MM.1S (cell line): Measurements from ENCODE around the gene TSSK1B.

Experiments used
- DNase-seq: peaks from one replicate; pipeline ENCODE4 v3.0.0-alpha.2; 2015
- H2AFZ ChIP-seq: fragments of 300-600 bp; sonication (generic); 2 replicates; pipeline ENCODE4 v1.6.0; 2016; ENCODE audit warnings: antibody characterized with exemption, low read length
- H3F3A ChIP-seq: fragments of 300-600 bp; sonication (generic); 2 replicates; pipeline ENCODE4 v1.6.1; 2016; ENCODE audit warnings: mild to moderate bottlenecking, antibody characterized with exemption, low read length, moderate library complexity, mixed read lengths; ENCODE audit not compliant: insufficient read depth
- H3K27ac ChIP-seq: fragments of 300-600 bp; sonication (generic); 2 replicates; pipeline ENCODE4 v1.5.1; 2016; ENCODE audit warnings: mild to moderate bottlenecking, low read length
- H3K27me3 ChIP-seq: fragments of 300-600 bp; sonication (generic); replicated peaks from 2 replicates; pipeline ENCODE4 v1.6.0; 2016; ENCODE audit warnings: low read length; ENCODE audit not compliant: insufficient read depth
- H3K36me3 ChIP-seq: fragments of 300-600 bp; sonication (generic); replicated peaks from 2 replicates; pipeline ENCODE4 v1.6.1; 2016; ENCODE audit warnings: mild to moderate bottlenecking, low read length, mixed read lengths; ENCODE audit not compliant: insufficient read depth
- H3K4me1 ChIP-seq: fragments of 300-600 bp; sonication (generic); 2 replicates; pipeline ENCODE4 v1.6.1; 2016; ENCODE audit warnings: low read length, mixed read lengths
- H3K4me2 ChIP-seq: fragments of 300-600 bp; sonication (generic); 2 replicates; pipeline ENCODE4 v1.6.0; 2016; ENCODE audit warnings: low read depth, low read length
- H3K4me3 ChIP-seq: fragments of 300-600 bp; sonication (generic); 2 replicates; pipeline ENCODE4 v1.5.1; 2016; ENCODE audit warnings: low read length, mixed read lengths
- H3K79me2 ChIP-seq: fragments of 300-600 bp; sonication (generic); 2 replicates; pipeline ENCODE4 v1.6.1; 2016; ENCODE audit warnings: mixed run types, low read length, mixed read lengths
- H3K9ac ChIP-seq: fragments of 300-600 bp; sonication (generic); 2 replicates; pipeline ENCODE4 v1.6.1; 2016; ENCODE audit warnings: low read length, mixed read lengths
- H3K9me2 ChIP-seq: fragments of 300-600 bp; sonication (generic); replicated peaks from 2 replicates; pipeline ENCODE4 v1.6.1; 2016; ENCODE audit warnings: mild to moderate bottlenecking, low read length, mixed read lengths; ENCODE audit not compliant: insufficient read depth
- H3K9me3 ChIP-seq: fragments of 300-600 bp; sonication (generic); replicated peaks from 2 replicates; pipeline ENCODE4 v1.6.1; 2016; ENCODE audit warnings: mild to moderate bottlenecking, low read length, mixed read lengths; ENCODE audit not compliant: insufficient read depth
- H4K20me1 ChIP-seq: fragments of 300-600 bp; sonication (generic); 2 replicates; pipeline ENCODE4 v1.6.1; 2016; ENCODE audit warnings: mild to moderate bottlenecking, low read length, moderate library complexity, mixed read lengths; ENCODE audit not compliant: insufficient read depth
- CTCF ChIP-seq: fragments of 300-600 bp; sonication (generic); IDR thresholded peaks from 2 replicates; pipeline ENCODE4 v1.5.1; 2016; ENCODE audit warnings: antibody characterized with exemption, low read length, mixed read lengths
- EZH2 ChIP-seq: fragments of 300-600 bp; sonication (generic); optimal IDR thresholded peaks from 2 replicates; pipeline ENCODE3; 2017; ENCODE audit warnings: low read depth, mild to moderate bottlenecking, antibody characterized with exemption, low read length, mixed read lengths
- EZH2phosphoT487 ChIP-seq: fragments of 300-600 bp; sonication (generic); IDR thresholded peaks from 2 replicates; pipeline ENCODE4 v1.6.1; 2018; ENCODE audit warnings: antibody characterized with exemption, low read length

TSSK1B gene

GRCh38 chr5:113437111-113437510 lies 2.3 kb upstream of the TSSK1B start:
- Histone ChIP-seq H3K36me3 (no peaks in the 10 kb centered on the region), H3K79me2 (no peaks in the 10 kb centered on the region), H3K27ac (no peak overlapping the region), H3K4me2 (no peak overlapping the region), H3F3A (no peaks in the 10 kb centered on the region), H3K4me1 (no peaks in the 10 kb centered on the region), H4K20me1 (no peaks in the 10 kb centered on the region), H3K4me3 (no peak overlapping the region), H3K27me3 (no peaks in the 10 kb centered on the region), H3K9me3 (no peaks in the 10 kb centered on the region), H3K9ac (no peak overlapping the region), H2AFZ (no peak overlapping the region), H3K9me2 (no peaks in the 10 kb centered on the region)
- no peak for DNase-seq
- TF ChIP-seq EZH2phosphoT487 (no peak), EZH2 (no peak), CTCF (no peak)

- DNase-seq, result no peak
- H3K27ac ChIP-seq, result no peak overlapping the region
Measured at GRCh38 chr5:113435575-113435974, 786 bp upstream of the TSSK1B start.

GRCh38 chr5:113433862-113434612 lies 752 bp downstream of the TSSK1B start:
- Histone ChIP-seq H3K9me3 (no peaks in the 10 kb centered on the region), H3K9me2 (no peaks in the 10 kb centered on the region), H3K4me3 (no peak overlapping the region), H3K79me2 (no peaks in the 10 kb centered on the region), H3K27me3 (no peaks in the 10 kb centered on the region), H3K4me2 (no peak overlapping the region), H3K9ac (no peak overlapping the region), H3K36me3 (no peaks in the 10 kb centered on the region), H3K27ac (no peak overlapping the region), H3K4me1 (no peaks in the 10 kb centered on the region), H3F3A (no peaks in the 10 kb centered on the region), H4K20me1 (no peaks in the 10 kb centered on the region), H2AFZ (no peak overlapping the region)
- no peak for DNase-seq
- no peak for TF ChIP-seq CTCF
- no peak for TF ChIP-seq EZH2
- TF ChIP-seq EZH2phosphoT487, result no peak

More at GRCh38 chr5:113435575-113435974, 786 bp upstream of the TSSK1B start:
- Histone ChIP-seq H3K4me2 (no peak overlapping the region), H3K27me3 (no peaks in the 10 kb centered on the region), H4K20me1 (no peaks in the 10 kb centered on the region), H3K9ac (no peak overlapping the region), H2AFZ (no peak overlapping the region), H3K4me1 (no peaks in the 10 kb centered on the region), H3K79me2 (no peaks in the 10 kb centered on the region), H3K36me3 (no peaks in the 10 kb centered on the region), H3F3A (no peaks in the 10 kb centered on the region), H3K4me3 (no peak overlapping the region), H3K9me3 (no peaks in the 10 kb centered on the region), H3K9me2 (no peaks in the 10 kb centered on the region)
- TF ChIP-seq EZH2phosphoT487 (no peak), CTCF (no peak), EZH2 (no peak)
